A549 (cell line): ENCODE results near the gene RAB4B. TPM values are rescaled to one million over a fixed set of nuclear protein-coding genes. Genes with fewer than 3 reads are reported as not detected.

ENCODE experiments used
- ATAC-seq, 2 experiments: fragments of 200-7000 bp in 1 of 2; fragments of >200 bp in 1 of 2; cut with Nextera tagmentation in 1 of 2; cut with Tn5 transposase in 1 of 2; 3 replicates each; pipeline versions ENCODE4 v1.8.0 to v1.9.1; 2018 to 2020; ENCODE audit warnings: mild to moderate bottlenecking in 1 of 2, moderate library complexity in 1 of 2
- CTCF ChIA-PET: fragments of 300-600 bp; sonication (Branson Sonifier 250); formaldehyde crosslinking; extraction: SDS; loops from one replicate; lab custom pipeline; 2021; ENCODE audit warnings: antibody characterized with exemption, inconsistent platforms; lab: Yijun Ruan, JAX
- POLR2A ChIA-PET: fragments of 350-600 bp; formaldehyde crosslinking; extraction: SDS; loops from one replicate; lab custom pipeline; 2021; ENCODE audit warnings: antibody characterized with exemption, inconsistent platforms; lab: Yijun Ruan, JAX
- DNase-seq, 2 experiments: peaks; one replicate each; pipeline versions ENCODE4 v3.0.0 to v3.0.0-alpha.2; 2011 to 2016; ENCODE audit warnings: low read depth in 1 of 2, low spot score in 1 of 2
- FAIRE-seq: peaks from 2 replicates; lab custom pipeline; 2011; peaks lifted over from hg19 to GRCh38; lab: Jason Lieb, UNC
- H3K27ac ChIP-seq, 2 experiments: fragments of >200 bp; sonication (Bioruptor Twin); formaldehyde crosslinking; 3 replicates each; pipeline ENCODE4 v1.5.1; 2016 to 2017
- H3K4me1 ChIP-seq: fragments of >200 bp; sonication (Bioruptor Twin); formaldehyde crosslinking; 3 replicates; pipeline ENCODE4 v1.6.1; 2016
- H3K4me2 ChIP-seq: fragments of >200 bp; sonication (Bioruptor Twin); formaldehyde crosslinking; 3 replicates; pipeline ENCODE4 v1.6.1; 2016
- H3K4me3 ChIP-seq: fragments of >200 bp; sonication (Bioruptor Twin); formaldehyde crosslinking; 3 replicates; pipeline ENCODE4 v1.5.1; 2016
- H3K9me3 ChIP-seq: fragments of >200 bp; sonication (Bioruptor Twin); formaldehyde crosslinking; 3 replicates; pipeline ENCODE4 v1.6.1; 2016
- BHLHE40 ChIP-seq: IDR thresholded peaks from 2 replicates; pipeline ENCODE4 v1.6.1; 2012; ENCODE audit warnings: low read depth, low read length, inconsistent platforms
- CBX2 ChIP-seq: fragments of 200-600 bp; sonication (generic); IDR thresholded peaks from 2 replicates; pipeline ENCODE4 v1.6.1; 2016; ENCODE audit warnings: low read depth, mild to moderate bottlenecking, borderline replicate concordance
- CEBPB ChIP-seq, 2 experiments: fragments of >200 bp in 1 of 2; sonication (Bioruptor Twin) in 1 of 2; formaldehyde crosslinking in 1 of 2; IDR thresholded peaks; 2 replicates each; pipeline ENCODE4 v1.6.1; 2012 to 2016
- CTCF ChIP-seq: fragments of >200 bp; sonication (Bioruptor Twin); formaldehyde crosslinking; IDR thresholded peaks from 3 replicates; pipeline ENCODE4 v1.5.1; 2016
- EHMT2 ChIP-seq: fragments of 200-600 bp; sonication (generic); IDR thresholded peaks from 2 replicates; pipeline ENCODE4 v1.6.1; 2016; ENCODE audit warnings: antibody characterized with exemption, low read depth, mild to moderate bottlenecking, moderate library complexity
- FOSB ChIP-seq: fragments of 250-450 bp; sonication (Bioruptor Pico); IDR thresholded peaks from 2 replicates; pipeline ENCODE4 v1.5.0; 2020; ENCODE audit warnings: mild to moderate bottlenecking, moderate library complexity
- FOSL2 ChIP-seq, 2 experiments: fragments of 450-650 bp in 1 of 2; fragments of >200 bp in 1 of 2; sonication (Bioruptor Twin) in 1 of 2; formaldehyde crosslinking; IDR thresholded peaks; 2 replicates each; pipeline versions ENCODE4 v1.5.0 to v1.6.1; 2016 to 2020; ENCODE audit warnings: mild to moderate bottlenecking in 1 of 2, moderate library complexity in 1 of 2
- FOXS1 ChIP-seq: fragments of 250-450 bp; sonication (Bioruptor Pico); IDR thresholded peaks from 2 replicates; pipeline ENCODE4 v1.5.0; 2020; ENCODE audit warnings: mild to moderate bottlenecking, moderate library complexity
- HES2 ChIP-seq: fragments of >200 bp; sonication (Bioruptor Twin); formaldehyde crosslinking; IDR thresholded peaks from 2 replicates; pipeline ENCODE4 v1.6.1; 2016
- HEYL ChIP-seq: fragments of 250-450 bp; sonication (Bioruptor Pico); IDR thresholded peaks from 2 replicates; pipeline ENCODE4 v1.8.0; 2021; ENCODE audit warnings: mild to moderate bottlenecking, moderate library complexity
- HMGXB4 ChIP-seq: fragments of 250-450 bp; sonication (Bioruptor Pico); IDR thresholded peaks from 2 replicates; pipeline ENCODE4 v1.5.0; 2021; ENCODE audit warnings: mild to moderate bottlenecking, moderate library complexity, borderline replicate concordance
- HOXA7 ChIP-seq: fragments of 250-450 bp; sonication (Bioruptor Pico); IDR thresholded peaks from 2 replicates; pipeline ENCODE4 v1.5.0; 2020; ENCODE audit warnings: mild to moderate bottlenecking, moderate library complexity
- JUN ChIP-seq, 2 experiments: fragments of >200 bp; sonication (Bioruptor Twin); formaldehyde crosslinking; IDR thresholded peaks; 2 replicates in 1 of 2; 3 replicates in 1 of 2; pipeline ENCODE4 v1.6.1; 2016 to 2017
- KDM1A ChIP-seq: fragments of 200-600 bp; sonication (generic); IDR thresholded peaks from 2 replicates; pipeline ENCODE4 v1.6.1; 2016; ENCODE audit warnings: low read depth, mild to moderate bottlenecking
- KDM5A ChIP-seq: fragments of 200-600 bp; sonication (generic); IDR thresholded peaks from 2 replicates; pipeline ENCODE4 v1.6.1; 2016; ENCODE audit warnings: antibody characterized with exemption, mild to moderate bottlenecking
- NPAS2 ChIP-seq: fragments of 250-450 bp; sonication (Bioruptor Pico); IDR thresholded peaks from 2 replicates; pipeline ENCODE4 v1.8.0; 2022; ENCODE audit warnings: mild to moderate bottlenecking, moderate library complexity, borderline replicate concordance
- PBX3 ChIP-seq: IDR thresholded peaks from 2 replicates; pipeline ENCODE4 v1.6.1; 2012
- PHF8 ChIP-seq: fragments of 200-600 bp; sonication (generic); IDR thresholded peaks from 2 replicates; pipeline ENCODE4 v1.6.1; 2016; ENCODE audit warnings: low read depth, mild to moderate bottlenecking, antibody characterized with exemption, moderate library complexity, borderline replicate concordance
- RARB ChIP-seq: fragments of 250-450 bp; sonication (Bioruptor Pico); IDR thresholded peaks from 2 replicates; pipeline ENCODE4 v1.8.0; 2021; ENCODE audit warnings: mild to moderate bottlenecking, moderate library complexity
- SMC3 ChIP-seq: fragments of >200 bp; sonication (Bioruptor Twin); formaldehyde crosslinking; IDR thresholded peaks from 3 replicates; pipeline ENCODE4 v1.6.1; 2018; ENCODE audit warnings: inconsistent platforms
- TFCP2L1 ChIP-seq: fragments of 250-450 bp; sonication (Bioruptor Pico); IDR thresholded peaks from 2 replicates; pipeline ENCODE4 v1.5.0; 2021; ENCODE audit warnings: mild to moderate bottlenecking
- USF2 ChIP-seq: fragments of 450-650 bp; IDR thresholded peaks from 2 replicates; pipeline ENCODE4 v1.6.1; 2014; ENCODE audit warnings: antibody characterized with exemption
- ZC3H11A ChIP-seq: fragments of 450-650 bp; IDR thresholded peaks from 2 replicates; pipeline ENCODE4 v1.6.1; 2014; ENCODE audit warnings: antibody characterized with exemption, mild to moderate bottlenecking
- ZNF302 ChIP-seq: fragments of 250-450 bp; sonication (Bioruptor Pico); IDR thresholded peaks from 2 replicates; pipeline ENCODE4 v1.9.0; 2021; ENCODE audit warnings: inconsistent platforms, mild to moderate bottlenecking, moderate library complexity
- WGBS: methylation state at CpG from one replicate; pipeline ENCODE4 v1.1.6; 2017; ENCODE audit errors: missing lambda C conversion rate; 5-methylcytosine and 5-hydroxymethylcytosine counted together
- polyA plus RNA-seq, 4 experiments: library from polyadenylated mRNA; depleted of rRNA in 3 of 4; stranded (reverse); fragments of >200 nt; fragmentation: RNase III in 1 of 4; extraction: RNeasy Plus Mini Kit Qiagen cat#74134 plus additional on column Dnase treatment in 1 of 4; gene quantifications; 2 replicates in 3 of 4; 3 replicates in 1 of 4; pipeline ENCODE4 v1.2.3, GENCODE V29; 2011 to 2017

The RAB4B gene
- polyA plus RNA-seq, 2 of the 4 experiments (the other 2 are of a cell fraction): 20.7 to 22.9 TPM

- 9% methylated on average over 37 of the region's 40 CpGs for WGBS
- DNase-seq (no peak), ATAC-seq (peak; percentile 3 to 11; a peak in 5 of 6 replicates), FAIRE-seq (no peak)
- Histone ChIP-seq H3K9me3 (no peaks in the 10 kb centered on the region), H3K27ac (peak overlapping the region; percentile 95 to 96), H3K4me1 (peaks cover 55% of the 10 kb centered on the region), H3K4me3 (peak overlapping the region; percentile 84), H3K4me2 (peak overlapping the region; percentile 96)
- ChIA-PET POLR2A (interaction anchor here (1.0 to 2.3 kb wide), 8 partner anchors 8 to 464 kb away, joined by 3 to 76 read pairs (median 12); partner anchors contain the start of genes ACTMAP, HNRNPUL1, RAB4B and SNRPA), CTCF (interaction anchor here (0.6 to 15.7 kb wide), 9 partner anchors 11 to 345 kb away, joined by 4 to 162 read pairs (median 13); partner anchors contain the start of gene RAB4B)
- TF ChIP-seq NPAS2 (no peak), FOXS1 (no peak), TFCP2L1 (peak; percentile 80; the same call in 1 of the 2 replicates), HEYL (CRISPR knock-in tag) (no peak), JUN (IDR thresholded peaks at IDR 0.05) (peak in 1 of 2 experiments; percentile 65; a peak in 2 of 5 replicates), PBX3 (peak; percentile 2; the same call in 1 of the 2 replicates), PHF8 (peak; percentile 32; the same call in 1 of the 2 replicates), FOSL2 (IDR thresholded peaks at IDR 0.05) (no peak), FOSL2 (CRISPR knock-in tag; IDR thresholded peaks at IDR 0.05) (no peak), SMC3 (0 out of 3 replicates have a peak, but pooled peaks have one; percentile 1), FOSB (CRISPR knock-in tag) (no peak)
Observed at GRCh38 chr19:40799558-40800338, 21.7 kb downstream of the RAB4B start.

- DNase-seq (no peak), ATAC-seq (no peak), FAIRE-seq (no peak)
- WGBS: 89% methylated on average over 27 of the region's 27 CpGs
- H3K4me2 ChIP-seq: peak overlapping the region; percentile 96
- H3K4me3 ChIP-seq: peak overlapping the region; percentile 84
- no peak for TF ChIP-seq EHMT2
- TF ChIP-seq HES2: no peak
- TF ChIP-seq FOSB (CRISPR knock-in tag): no peak
- no peak for TF ChIP-seq ZNF302 (CRISPR knock-in tag)
- no peak for TF ChIP-seq USF2
- CTCF ChIA-PET: interaction anchor here (0.8 to 15.7 kb wide), 7 partner anchors 13 to 344 kb away, joined by 3 to 162 read pairs (median 23); partner anchors contain the start of gene RAB4B
- H3K4me1 ChIP-seq: peaks cover 55% of the 10 kb centered on the region
- POLR2A ChIA-PET: interaction anchor here (0.6 to 1.5 kb wide), 3 partner anchors 23 to 404 kb away, joined by 3 to 7 read pairs (median 6); partner anchors contain the start of genes ACTMAP and RAB4B
- no peaks in the 10 kb centered on the region for H3K9me3 ChIP-seq
- peak overlapping the region; percentile 95 to 96 for H3K27ac ChIP-seq
Observed at GRCh38 chr19:40800339-40800996, 22.4 kb downstream of the RAB4B start.

GRCh38 chr19:40800997-40801377 lies 22.9 kb downstream of the RAB4B start:
- POLR2A ChIA-PET: interaction anchor here (0.6 to 1.5 kb wide), 4 partner anchors 23 to 464 kb away, joined by 3 to 12 read pairs (median 6); partner anchors contain the start of genes ACTMAP and RAB4B
- Histone ChIP-seq H3K4me1 (peaks cover 55% of the 10 kb centered on the region), H3K27ac (no peak overlapping the region; a peak in 1 of 6 replicates), H3K4me2 (peak overlapping the region; percentile 96), H3K4me3 (no peak overlapping the region; the same call in 2 of the 3 replicates), H3K9me3 (no peaks in the 10 kb centered on the region)
- FAIRE-seq (no peak), DNase-seq (no peak), ATAC-seq (no peak)
- CTCF ChIA-PET: interaction anchor here (0.6 to 15.7 kb wide), 7 partner anchors 13 to 630 kb away, joined by 3 to 162 read pairs (median 8); partner anchors contain the start of gene RAB4B
- 94% methylated on average over 27 of the region's 27 CpGs for WGBS
- TF ChIP-seq FOSB (CRISPR knock-in tag): no peak
- TF ChIP-seq CTCF: no peak
- TF ChIP-seq CEBPB (IDR thresholded peaks at IDR 0.05): no peak
- TF ChIP-seq BHLHE40: no peak
- no peak for TF ChIP-seq HOXA7 (CRISPR knock-in tag)
- no peak for TF ChIP-seq ZC3H11A
- no peak for TF ChIP-seq CBX2
- TF ChIP-seq RARB (CRISPR knock-in tag): no peak
- no peak for TF ChIP-seq KDM5A
- TF ChIP-seq KDM1A: no peak
- no peak for TF ChIP-seq HMGXB4
